AG04449 (cell line): ENCODE measurements around the gene AKAP14.

Experiments
- CTCF ChIA-PET: fragments of 350-600 bp; formaldehyde crosslinking; extraction: SDS; loops from one replicate; lab custom pipeline; 2021; ENCODE audit warnings: antibody characterized with exemption; lab: Yijun Ruan, JAX
- POLR2A ChIA-PET: fragments of 400-600, 350-600 bp; formaldehyde crosslinking; extraction: SDS; loops from one replicate; lab custom pipeline; 2020; ENCODE audit warnings: antibody characterized with exemption, inconsistent platforms; lab: Yijun Ruan, JAX
- DNase-seq: peaks from one replicate; pipeline ENCODE4 v3.0.0-alpha.2; 2010; ENCODE audit warnings: low read depth, low spot score
- H3K4me3 ChIP-seq: 2 replicates; pipeline ENCODE4 v1.5.1; 2011; ENCODE audit warnings: low read depth, mild to moderate bottlenecking, control low read depth, low read length
- CTCF ChIP-seq: IDR thresholded peaks from one replicate; pipeline ENCODE4 v1.5.1; 2011; ENCODE audit warnings: mild to moderate bottlenecking, moderate library complexity, low read length, control low read depth, inconsistent platforms; ENCODE audit not compliant: insufficient read depth; ENCODE audit errors: missing control alignments

The AKAP14 gene

DNA sequence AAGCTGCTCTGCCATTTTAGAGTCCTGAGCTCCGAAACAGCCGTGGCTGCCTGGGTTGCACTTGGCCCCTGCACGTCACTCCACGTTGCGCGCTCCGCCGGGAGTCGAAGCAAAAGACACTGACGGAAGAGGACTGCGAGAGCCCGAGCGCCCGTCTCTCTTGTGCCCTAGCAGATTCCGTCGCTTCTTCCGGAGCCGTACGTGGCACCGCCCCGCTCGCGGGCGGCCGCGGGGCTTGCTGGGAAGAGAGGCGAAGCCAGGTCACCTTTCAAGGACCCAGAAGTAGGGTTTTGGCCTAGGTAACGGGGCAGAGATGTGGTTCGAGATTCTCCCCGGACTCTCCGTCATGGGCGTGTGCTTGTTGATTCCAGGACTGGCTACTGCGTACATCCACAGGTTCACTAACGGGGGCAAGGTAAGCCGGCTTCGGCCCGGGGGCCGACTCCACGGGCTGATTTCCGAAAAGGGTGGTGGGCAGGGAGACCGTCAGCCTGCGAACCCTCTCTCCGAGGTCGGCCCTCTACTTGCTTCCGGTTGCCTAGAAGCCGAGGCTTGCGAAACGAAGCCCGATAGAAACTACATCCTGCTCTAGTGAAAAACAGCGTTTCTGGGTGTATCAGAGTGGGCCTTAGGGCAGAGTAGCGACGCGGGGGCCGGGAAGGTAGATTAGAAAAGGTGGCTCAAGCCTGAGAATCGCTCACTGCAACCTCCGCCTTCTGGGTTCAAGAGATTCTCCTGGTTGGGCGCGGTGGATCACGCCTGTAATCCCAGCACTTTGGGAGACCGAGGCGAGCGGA is 23.9 kb upstream of the AKAP14 start, which contains the start of the genes NDUFA1 and RNF113A:
NDUFA1 (plus strand) TSS at position 234 of the 797 bp plus-strand sequence; CDS start at position 314, 80 bp downstream.
RNF113A (minus strand) TSS at position 135 of the 797 bp plus-strand sequence; CDS start at position 15, 120 bp downstream.
- ChIA-PET POLR2A (interaction anchor here (0.6 to 1.3 kb wide), 3 partner anchors 19 to 113 kb away, joined by 4 to 5 read pairs (median 4); partner anchors contain the start of genes RPL39 and UPF3B), CTCF (interaction anchor here (1.0 to 1.4 kb wide), 2 partner anchors 9 to 11 kb away, joined by 3 read pairs; no protein-coding TSS in a partner anchor)
- no peak for DNase-seq

GRCh38 chrX:119878740-119879139 is 17.0 kb upstream of the AKAP14 start:
- DNase-seq: no peak
- CTCF ChIA-PET: interaction anchor here (1.5 to 3.1 kb wide), 2 partner anchors 9 to 26 kb away, joined by 4 to 10 read pairs; partner anchors contain the start of gene UPF3B
- POLR2A ChIA-PET: no interaction called here
- H3K4me3 ChIP-seq: no peak overlapping the region
- TF ChIP-seq CTCF: no peak

More for the DNA sequence above, 23.9 kb upstream of the AKAP14 start, which contains the start of the genes NDUFA1 and RNF113A:
- no peak for TF ChIP-seq CTCF
- peak within 1 kb of the TSS; percentile 75 for H3K4me3 ChIP-seq

DNA sequence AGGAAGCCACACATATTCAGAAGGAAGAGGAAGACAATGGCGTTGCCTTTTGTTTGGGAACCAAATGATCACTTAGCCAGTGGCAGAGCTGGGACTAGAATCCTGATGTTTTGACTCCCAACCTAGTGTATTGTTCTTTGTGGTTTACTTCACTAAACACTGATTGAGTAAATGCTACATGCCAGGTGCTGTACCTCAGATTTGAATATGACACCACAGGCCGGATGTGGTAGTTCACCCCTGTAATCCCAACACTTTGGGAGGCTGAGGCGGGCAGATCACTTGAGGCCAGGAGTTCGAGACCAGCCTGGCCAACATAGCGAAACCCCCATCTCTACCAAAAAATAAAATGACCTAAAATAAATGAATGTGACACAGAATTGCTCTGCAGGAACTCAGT is 15.6 kb upstream of the AKAP14 start:
- H3K4me3 ChIP-seq: no peak overlapping the region
- DNase-seq: no peak
- ChIA-PET CTCF (interaction anchor here (0.5 to 1.5 kb wide), 5 partner anchors 9 to 362 kb away, joined by 3 to 4 read pairs (median 3); partner anchors contain the start of genes NDUFA1, RNF113A and UPF3B), POLR2A (no interaction called here)
- TF ChIP-seq CTCF: no peak

- H3K4me3 ChIP-seq: no peak overlapping the region
- TF ChIP-seq CTCF: peak; percentile 64
- ChIA-PET CTCF (interaction anchor here (0.5 to 1.0 kb wide), 4 partner anchors 9 to 362 kb away, joined by 3 to 4 read pairs (median 3); partner anchors contain the start of genes NDUFA1 and RNF113A), POLR2A (no interaction called here)
- no peak for DNase-seq
Observed at GRCh38 chrX:119880552-119881437, 14.9 kb upstream of the AKAP14 start.

GRCh38 chrX:119885554-119886428 is 9.9 kb upstream of the AKAP14 start:
- POLR2A ChIA-PET: no interaction called here
- DNase-seq: no peak

More at GRCh38 chrX:119885554-119886428, 9.9 kb upstream of the AKAP14 start:
- no peak overlapping the region for H3K4me3 ChIP-seq
- no peak for TF ChIP-seq CTCF
- CTCF ChIA-PET: interaction anchor here (2.4 kb wide), 1 partner anchor 8 kb away, joined by 10 read pairs; no protein-coding TSS in a partner anchor
